Omental fat pad (tissue), 4 donors: Measurements from ENCODE around the gene NCF4. TPM values are rescaled to one million over a fixed set of nuclear protein-coding genes. Genes with fewer than 3 reads are reported as not detected.

Experiments
- ATAC-seq: fragments of 150-250 bp; one replicate; pipeline ENCODE4 v1.9.1; 2016; ENCODE audit warnings: mild to moderate bottlenecking, moderate library complexity; ENCODE audit not compliant: low FRiP score
- DNase-seq: peaks from one replicate; pipeline ENCODE4 v3.0.0-alpha.2; 2019; ENCODE audit warnings: low spot score
- CTCF ChIP-seq, 3 donors: fragments of 450-650 bp; IDR thresholded peaks; one replicate each; pipeline ENCODE4 v1.5.1; 2016 to 2017; ENCODE audit warnings: antibody characterized with exemption in 3 of 3, mild to moderate bottlenecking in 3 of 3, moderate library complexity in 2 of 3
- total RNA-seq, 4 donors: library from RNA; depleted of rRNA; stranded (reverse); fragments of >200 nt; gene quantifications; one replicate each; pipeline ENCODE4 v1.1.0, GENCODE V29; 2016

Gene NCF4
- total RNA-seq, 4 donors from 2014 or later: 31.6 to 78.8 (median 41.6) TPM

- DNase-seq: no peak
- peak; percentile 37 for ATAC-seq
- TF ChIP-seq CTCF (IDR thresholded peaks at IDR 0.05): no peak
These were observed 51.3 kb downstream of the NCF4 start for GRCh38 chr22:36911887-36912661.

GRCh38 chr22:36912694-36913426, 52.1 kb downstream of the NCF4 start:
- no peak for ATAC-seq
- TF ChIP-seq CTCF (IDR thresholded peaks at IDR 0.05): no peak
- no peak for DNase-seq

- no peak for DNase-seq
- no peak for TF ChIP-seq CTCF (IDR thresholded peaks at IDR 0.05)
- peak; percentile 72 for ATAC-seq
These were observed 52.9 kb downstream of the NCF4 start, which contains the start of gene CSF2RB for GRCh38 chr22:36913427-36914389. TSS of gene CSF2RB (plus strand) at chr22:36913628. CDS start at chr22:36922208, 8,580 bp downstream.

GRCh38 chr22:36914390-36914752, 53.6 kb downstream of the NCF4 start:
- ATAC-seq (no peak), DNase-seq (no peak)
- no peak for TF ChIP-seq CTCF (IDR thresholded peaks at IDR 0.05)

GRCh38 chr22:36916034-36916433, 55.2 kb downstream of the NCF4 start:
- ATAC-seq: no peak
- no peak for DNase-seq

More at GRCh38 chr22:36916034-36916433, 55.2 kb downstream of the NCF4 start:
- no peak for TF ChIP-seq CTCF (IDR thresholded peaks at IDR 0.05)
